ENCODE results near the gene PCDHA10.
A peak's percentile ranks its signal among the peaks of the same experiment; 100 is the strongest.
"Not testable (repeated sequence)": the region's sequence is repeated elsewhere in the genome, so short reads cannot be mapped to it uniquely, and the experiment has no call there.

The PCDHA10 gene

DNA sequence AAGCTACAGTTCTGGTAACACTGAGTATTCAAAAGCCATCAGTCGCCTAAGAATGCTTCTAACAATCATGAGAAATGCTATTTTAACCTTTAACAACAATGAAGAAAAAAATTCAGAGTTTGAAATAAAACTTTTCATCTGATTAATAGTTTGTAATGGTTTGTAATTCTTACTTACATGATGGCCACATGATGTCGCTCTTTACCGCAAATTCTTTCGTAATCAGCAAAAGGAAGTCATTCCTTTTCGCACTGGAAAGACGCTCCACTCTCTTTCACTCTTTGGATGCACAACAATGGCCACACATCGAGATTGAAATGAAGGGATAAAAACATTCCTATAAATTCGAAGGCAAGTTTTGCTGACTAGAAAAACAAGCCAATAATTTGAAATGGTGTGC, 21.7 kb upstream of the PCDHA10 start, which contains the start of gene PCDHA7:
Gene PCDHA7, plus strand, starts transcription at position 277 of the 400 bp plus-strand sequence. Its CDS starts 115 bp downstream, at position 392.
- no peak for FAIRE-seq

DNA sequence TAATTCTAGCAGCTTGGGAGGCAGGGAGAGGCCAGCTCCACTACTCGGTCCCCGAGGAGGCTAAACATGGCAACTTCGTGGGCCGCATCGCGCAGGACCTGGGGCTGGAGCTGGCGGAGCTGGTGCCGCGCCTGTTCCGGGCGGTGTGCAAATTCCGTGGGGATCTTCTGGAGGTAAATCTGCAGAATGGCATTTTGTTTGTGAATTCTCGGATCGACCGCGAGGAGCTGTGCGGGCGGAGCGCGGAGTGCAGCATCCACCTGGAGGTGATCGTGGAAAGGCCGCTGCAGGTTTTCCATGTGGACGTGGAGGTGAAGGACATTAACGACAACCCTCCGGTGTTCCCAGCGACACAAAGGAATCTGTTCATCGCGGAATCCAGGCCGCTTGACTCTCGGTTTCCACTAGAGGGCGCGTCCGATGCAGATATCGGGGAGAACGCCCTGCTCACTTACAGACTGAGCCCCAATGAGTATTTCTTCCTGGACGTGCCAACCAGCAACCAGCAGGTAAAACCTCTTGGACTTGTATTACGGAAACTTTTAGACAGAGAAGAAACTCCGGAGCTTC, 21.2 kb upstream of the PCDHA10 start:
- FAIRE-seq; DNase-seq (ENCODE audit: insufficient read length, low spot score): not testable (repeated sequence)

More for the DNA sequence above, 21.7 kb upstream of the PCDHA10 start, which contains the start of gene PCDHA7:
- no peak for DNase-seq (ENCODE audit: insufficient read length, low spot score)
- no peak for TF ChIP-seq POLR2A (IDR thresholded peaks at IDR 0.05; ENCODE audit: low read depth, low read length)

DNA sequence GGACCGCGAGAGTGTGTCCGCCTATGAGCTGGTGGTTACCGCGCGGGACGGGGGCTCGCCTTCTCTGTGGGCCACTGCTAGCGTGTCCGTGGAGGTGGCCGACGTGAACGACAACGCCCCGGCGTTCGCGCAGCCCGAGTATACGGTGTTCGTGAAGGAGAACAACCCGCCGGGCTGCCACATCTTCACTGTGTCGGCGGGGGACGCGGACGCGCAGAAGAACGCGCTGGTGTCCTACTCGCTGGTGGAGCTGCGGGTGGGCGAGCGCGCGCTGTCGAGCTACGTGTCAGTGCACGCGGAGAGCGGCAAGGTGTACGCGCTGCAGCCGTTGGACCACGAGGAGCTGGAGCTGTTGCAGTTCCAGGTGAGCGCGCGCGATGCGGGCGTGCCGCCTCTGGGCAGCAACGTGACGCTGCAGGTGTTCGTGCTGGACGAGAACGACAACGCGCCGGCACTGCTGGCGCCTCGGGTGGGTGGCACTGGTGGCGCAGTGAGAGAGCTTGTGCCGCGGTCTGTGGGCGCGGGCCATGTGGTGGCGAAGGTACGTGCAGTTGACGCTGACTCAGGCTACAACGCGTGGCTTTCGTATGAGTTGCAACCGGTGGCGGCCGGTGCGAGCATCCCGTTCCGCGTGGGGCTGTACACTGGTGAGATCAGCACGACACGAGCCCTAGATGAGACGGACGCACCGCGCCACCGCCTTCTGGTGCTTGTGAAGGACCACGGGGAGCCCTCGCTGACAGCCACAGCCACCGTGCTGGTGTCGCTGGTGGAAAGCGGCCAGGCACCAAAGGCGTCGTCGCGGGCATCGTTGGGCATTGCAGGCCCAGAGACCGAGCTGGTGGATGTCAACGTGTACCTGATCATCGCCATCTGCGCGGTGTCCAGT, 19.8 kb upstream of the PCDHA10 start:
- TF ChIP-seq POLR2A (IDR thresholded peaks at IDR 0.05; ENCODE audit: low read depth, low read length), result no peak
- DNase-seq (ENCODE audit: insufficient read length, low spot score) (no peak), FAIRE-seq (no peak)

DNA sequence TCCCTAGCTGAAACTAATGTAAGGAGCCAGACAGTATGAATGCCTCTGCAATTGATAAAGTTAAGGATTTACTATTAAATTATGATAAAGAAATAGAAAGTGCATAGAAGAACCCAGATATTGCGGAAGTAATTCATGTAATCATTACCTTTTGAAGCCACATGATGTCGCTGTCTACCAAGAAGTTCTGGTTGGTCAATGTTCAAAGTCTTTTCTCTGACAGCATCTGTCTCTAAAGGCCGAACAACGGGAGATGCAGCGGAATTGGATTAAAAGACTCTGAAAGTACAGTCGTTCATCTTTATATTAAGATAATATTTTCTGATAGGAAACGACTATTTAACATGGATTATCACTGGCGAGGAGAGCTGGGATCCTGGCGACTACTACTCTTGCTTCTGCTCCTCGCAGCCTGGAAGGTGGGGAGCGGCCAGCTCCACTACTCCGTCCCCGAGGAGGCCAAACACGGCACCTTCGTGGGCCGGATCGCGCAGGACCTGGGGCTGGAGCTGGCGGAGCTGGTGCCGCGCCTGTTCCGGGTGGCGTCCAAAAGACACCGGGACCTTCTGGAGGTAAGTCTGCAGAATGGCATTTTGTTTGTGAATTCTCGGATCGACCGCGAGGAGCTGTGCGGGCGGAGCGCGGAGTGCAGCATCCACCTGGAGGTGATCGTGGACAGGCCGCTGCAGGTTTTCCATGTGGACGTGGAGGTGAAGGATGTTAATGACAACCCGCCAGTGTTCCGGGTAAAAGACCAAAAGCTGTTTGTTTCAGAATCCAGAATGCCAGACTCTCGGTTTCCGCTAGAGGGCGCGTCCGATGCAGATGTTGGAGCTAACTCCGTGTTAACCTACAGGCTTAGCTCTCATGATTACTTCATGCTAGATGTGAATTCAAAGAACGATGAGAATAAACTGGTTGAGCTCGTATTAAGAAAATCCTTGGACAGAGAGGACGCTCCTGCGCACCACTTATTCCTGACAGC, 14.4 kb upstream of the PCDHA10 start, which contains the start of gene PCDHA8:
Gene PCDHA8, plus strand, starts transcription at position 210 of the 985 bp plus-strand sequence. Its CDS starts 135 bp downstream, at position 345.
- FAIRE-seq, result peak; percentile 62
- no peak for TF ChIP-seq POLR2A (IDR thresholded peaks at IDR 0.05; ENCODE audit: low read depth, low read length)
- DNase-seq (ENCODE audit: insufficient read length, low spot score), result peak; percentile 23

DNA sequence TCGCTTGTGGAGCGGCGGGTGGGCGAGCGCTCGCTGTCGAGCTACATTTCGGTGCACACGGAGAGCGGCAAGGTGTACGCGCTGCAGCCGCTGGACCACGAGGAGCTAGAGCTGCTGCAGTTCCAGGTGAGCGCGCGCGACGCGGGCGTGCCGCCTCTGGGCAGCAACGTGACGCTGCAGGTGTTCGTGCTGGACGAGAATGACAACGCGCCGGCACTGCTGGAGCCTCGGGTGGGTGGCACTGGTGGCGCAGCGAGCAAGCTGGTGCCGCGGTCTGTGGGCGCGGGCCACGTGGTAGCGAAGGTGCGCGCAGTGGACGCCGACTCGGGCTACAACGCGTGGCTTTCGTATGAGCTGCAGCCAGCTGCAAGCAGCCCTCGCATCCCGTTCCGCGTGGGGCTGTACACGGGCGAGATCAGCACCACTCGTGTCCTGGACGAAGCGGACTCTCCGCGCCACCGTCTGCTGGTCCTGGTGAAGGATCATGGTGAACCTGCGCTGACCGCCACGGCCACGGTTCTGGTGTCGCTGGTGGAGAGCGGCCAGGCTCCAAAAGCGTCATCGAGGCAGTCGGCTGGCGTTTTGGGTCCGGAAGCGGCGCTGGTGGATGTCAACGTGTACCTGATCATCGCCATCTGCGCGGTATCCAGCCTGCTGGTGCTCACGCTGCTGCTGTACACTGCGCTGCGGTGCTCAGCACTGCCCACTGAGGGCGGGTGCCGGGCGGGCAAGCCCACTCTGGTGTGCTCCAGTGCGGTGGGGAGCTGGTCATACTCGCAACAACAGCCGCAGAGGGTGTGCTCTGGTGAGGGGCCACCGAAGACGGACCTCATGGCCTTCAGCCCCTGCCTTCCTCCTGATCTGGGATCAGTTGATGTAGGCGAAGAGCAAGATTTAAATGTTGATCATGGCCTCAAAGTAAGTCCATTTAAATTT, 12.6 kb upstream of the PCDHA10 start:
- DNase-seq (ENCODE audit: insufficient read length, low spot score), result no peak
- no peak for FAIRE-seq
- no peak for TF ChIP-seq POLR2A (IDR thresholded peaks at IDR 0.05; ENCODE audit: low read depth, low read length)

DNA sequence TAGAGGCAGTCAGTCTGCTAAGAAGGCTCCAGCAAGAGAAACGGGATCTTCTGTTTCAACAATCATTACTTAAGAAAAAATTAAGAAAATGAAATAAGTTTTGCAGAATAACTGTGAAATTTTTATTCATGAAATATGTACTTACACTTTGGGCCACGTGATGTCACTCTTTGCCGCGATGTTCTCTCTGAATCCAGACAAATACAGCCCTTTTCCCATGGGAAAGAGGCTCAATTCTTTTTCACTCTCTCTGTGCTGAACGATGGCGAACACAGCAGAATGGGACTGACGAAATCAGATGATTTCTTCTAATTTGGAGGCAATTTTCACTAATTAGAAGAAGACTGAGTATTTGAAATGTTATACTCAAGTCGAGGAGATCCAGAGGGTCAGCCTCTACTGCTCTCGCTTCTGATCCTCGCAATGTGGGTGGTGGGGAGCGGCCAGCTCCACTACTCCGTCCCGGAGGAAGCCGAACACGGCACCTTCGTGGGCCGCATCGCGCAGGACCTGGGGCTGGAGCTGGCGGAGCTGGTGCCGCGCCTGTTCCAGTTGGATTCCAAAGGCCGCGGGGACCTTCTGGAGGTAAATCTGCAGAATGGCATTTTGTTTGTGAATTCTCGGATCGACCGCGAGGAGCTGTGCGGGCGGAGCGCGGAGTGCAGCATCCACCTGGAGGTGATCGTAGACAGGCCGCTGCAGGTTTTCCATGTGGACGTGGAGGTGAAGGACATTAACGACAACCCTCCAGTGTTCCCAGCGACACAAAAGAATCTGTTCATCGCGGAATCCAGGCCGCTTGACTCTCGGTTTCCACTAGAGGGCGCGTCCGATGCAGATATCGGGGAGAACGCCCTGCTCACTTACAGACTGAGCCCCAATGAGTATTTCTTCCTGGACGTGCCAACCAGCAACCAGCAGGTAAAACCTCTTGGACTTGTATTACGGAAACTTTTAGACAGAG, 7.3 kb upstream of the PCDHA10 start, which contains the start of gene PCDHA9:
Gene PCDHA9, plus strand, starts transcription at position 244 of the 964 bp plus-strand sequence. Its CDS starts 114 bp downstream, at position 358.
- DNase-seq (ENCODE audit: insufficient read length, low spot score); FAIRE-seq: not testable (repeated sequence)

DNA sequence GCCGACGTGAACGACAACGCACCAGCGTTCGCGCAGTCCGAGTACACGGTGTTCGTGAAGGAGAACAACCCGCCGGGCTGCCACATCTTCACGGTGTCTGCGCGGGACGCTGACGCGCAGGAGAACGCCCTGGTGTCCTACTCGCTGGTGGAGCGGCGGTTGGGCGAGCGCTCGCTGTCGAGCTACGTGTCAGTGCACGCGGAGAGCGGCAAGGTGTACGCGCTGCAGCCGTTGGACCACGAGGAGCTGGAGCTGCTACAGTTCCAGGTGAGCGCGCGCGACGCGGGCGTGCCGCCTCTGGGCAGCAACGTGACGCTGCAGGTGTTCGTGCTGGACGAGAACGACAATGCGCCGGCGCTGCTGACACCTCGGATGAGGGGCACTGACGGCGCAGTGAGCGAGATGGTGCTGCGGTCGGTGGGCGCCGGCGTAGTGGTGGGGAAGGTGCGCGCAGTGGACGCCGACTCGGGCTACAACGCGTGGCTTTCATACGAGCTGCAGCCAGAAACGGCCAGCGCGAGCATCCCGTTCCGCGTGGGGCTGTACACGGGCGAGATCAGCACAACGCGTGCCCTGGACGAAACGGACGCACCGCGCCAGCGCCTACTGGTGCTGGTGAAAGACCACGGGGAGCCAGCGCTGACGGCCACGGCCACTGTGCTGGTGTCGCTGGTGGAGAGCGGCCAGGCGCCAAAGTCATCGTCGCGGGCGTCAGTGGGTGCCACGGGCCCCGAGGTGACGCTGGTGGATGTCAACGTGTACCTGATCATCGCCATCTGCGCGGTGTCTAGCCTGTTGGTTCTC, 5.7 kb upstream of the PCDHA10 start:
- not testable (repeated sequence) for DNase-seq (ENCODE audit: insufficient read length, low spot score); FAIRE-seq

DNA sequence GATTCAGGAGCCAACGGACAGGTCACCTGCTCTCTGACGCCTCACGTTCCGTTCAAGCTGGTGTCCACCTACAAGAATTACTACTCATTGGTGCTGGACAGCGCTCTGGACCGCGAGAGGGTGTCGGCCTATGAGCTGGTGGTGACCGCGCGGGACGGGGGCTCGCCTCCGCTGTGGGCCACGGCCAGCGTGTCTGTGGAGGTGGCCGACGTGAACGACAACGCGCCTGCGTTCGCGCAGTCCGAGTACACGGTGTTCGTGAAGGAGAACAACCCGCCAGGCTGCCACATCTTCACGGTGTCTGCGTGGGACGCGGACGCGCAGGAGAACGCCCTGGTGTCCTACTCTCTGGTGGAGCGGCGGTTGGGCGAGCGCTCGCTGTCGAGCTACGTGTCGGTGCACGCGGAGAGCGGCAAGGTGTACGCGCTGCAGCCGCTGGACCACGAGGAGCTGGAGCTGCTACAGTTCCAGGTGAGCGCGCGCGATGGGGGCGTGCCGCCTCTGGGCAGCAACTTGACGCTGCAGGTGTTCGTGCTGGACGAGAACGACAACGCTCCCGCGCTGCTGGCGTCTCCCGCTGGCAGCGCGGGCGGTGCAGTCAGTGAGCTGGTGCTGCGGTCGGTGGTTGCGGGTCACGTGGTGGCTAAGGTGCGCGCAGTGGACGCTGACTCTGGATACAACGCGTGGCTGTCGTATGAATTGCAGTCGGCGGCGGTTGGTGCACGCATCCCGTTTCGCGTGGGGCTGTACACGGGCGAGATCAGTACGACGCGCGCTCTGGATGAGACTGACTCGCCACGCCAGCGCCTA, 1.7 kb downstream of the PCDHA10 start:
- no peak for TF ChIP-seq POLR2A (IDR thresholded peaks at IDR 0.05; ENCODE audit: low read depth, low read length)
- no peak for DNase-seq (ENCODE audit: insufficient read length, low spot score)
- FAIRE-seq, result no peak

DNA sequence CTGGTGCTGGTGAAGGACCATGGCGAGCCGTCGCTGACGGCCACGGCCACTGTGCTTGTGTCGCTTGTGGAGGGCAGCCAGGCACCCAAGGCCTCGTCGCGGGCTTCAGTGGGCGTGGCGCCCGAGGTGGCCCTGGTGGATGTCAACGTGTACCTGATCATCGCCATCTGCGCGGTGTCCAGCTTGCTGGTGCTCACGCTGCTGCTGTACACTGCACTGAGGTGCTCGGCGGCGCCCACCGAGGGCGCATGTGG, 2.2 kb downstream of the PCDHA10 start:
- DNase-seq (ENCODE audit: insufficient read length, low spot score) (no peak), FAIRE-seq (no peak)
- TF ChIP-seq POLR2A (IDR thresholded peaks at IDR 0.05; ENCODE audit: low read depth, low read length), result no peak

All from H54 (cell line).